A673 (cell line): ENCODE measurements around the gene FGF14. TPM values are rescaled to one million over a fixed set of nuclear protein-coding genes. Genes with fewer than 3 reads are reported as not detected.

Experiments
- BruUV-seq: library from RNA; stranded (reverse); fragments of 400-500 nt; replicated peaks from 2 replicates; lab custom pipeline; 2021; lab: Mats Ljungman, UMichigan
- CTCF ChIA-PET: fragments of 300-600 bp; sonication (Branson Sonifier 250); formaldehyde crosslinking; loops from one replicate; lab custom pipeline; 2022; ENCODE audit warnings: antibody characterized with exemption; lab: Charles Lee
- POLR2A ChIA-PET: fragments of 300-600 bp; sonication (Branson Sonifier 250); formaldehyde crosslinking; loops from one replicate; lab custom pipeline; 2022; ENCODE audit warnings: antibody characterized with exemption; ENCODE audit not compliant: low non-redundant PET; lab: Charles Lee
- DNase-seq: peaks from one replicate; pipeline ENCODE4 v3.0.0-alpha.2; 2015; ENCODE audit warnings: low spot score
- H3K27ac ChIP-seq: fragments of 200-600 bp; sonication (generic); 2 replicates; pipeline ENCODE4 v1.5.1; 2016; ENCODE audit warnings: mixed run types, low read depth, mild to moderate bottlenecking, mixed read lengths, antibody characterized with exemption, low read length; ENCODE audit not compliant: poor library complexity, severe bottlenecking
- H3K27me3 ChIP-seq: fragments of 200-600 bp; sonication (generic); replicated peaks from 2 replicates; pipeline ENCODE4 v1.6.1; 2017; ENCODE audit warnings: mixed run types, low read depth, mild to moderate bottlenecking, mixed read lengths, antibody characterized with exemption, low read length; ENCODE audit not compliant: insufficient read depth, poor library complexity
- H3K36me3 ChIP-seq: fragments of 200-600 bp; sonication (generic); 2 replicates; pipeline ENCODE4 v1.6.1; 2016; ENCODE audit warnings: mixed run types, mild to moderate bottlenecking, mixed read lengths, antibody characterized with exemption, low read length; ENCODE audit not compliant: insufficient read depth, poor library complexity, severe bottlenecking
- H3K4me1 ChIP-seq: fragments of 200-600 bp; sonication (generic); 2 replicates; pipeline ENCODE4 v1.6.1; 2017; ENCODE audit warnings: mixed run types, mild to moderate bottlenecking, mixed read lengths, antibody characterized with exemption, low read length; ENCODE audit not compliant: insufficient read depth, poor library complexity, severe bottlenecking
- H3K4me3 ChIP-seq: fragments of 200-600 bp; sonication (generic); 2 replicates; pipeline ENCODE4 v1.5.1; 2016; ENCODE audit warnings: low read depth, mixed run types, mild to moderate bottlenecking, mixed read lengths, low read length; ENCODE audit not compliant: poor library complexity, severe bottlenecking
- H3K9me3 ChIP-seq: fragments of 200-600 bp; sonication (generic); 2 replicates; pipeline ENCODE4 v1.6.1; 2016; ENCODE audit warnings: mixed run types, low read depth, mild to moderate bottlenecking, mixed read lengths, antibody characterized with exemption, low read length; ENCODE audit not compliant: poor library complexity, severe bottlenecking
- EZH2 ChIP-seq: fragments of 200-600 bp; sonication (generic); IDR thresholded peaks from 2 replicates; pipeline ENCODE4 v1.6.1; 2017; ENCODE audit warnings: borderline replicate concordance, low read depth, mild to moderate bottlenecking, mixed read lengths, antibody characterized with exemption, low read length; ENCODE audit not compliant: poor library complexity, severe bottlenecking
- intact Hi-C: fragments of 100-400 bp; cut with micrococcal nuclease; formaldehyde crosslinking; loops from one replicate; pipeline ENCODE4 v1.10.0; 2022; ENCODE audit not compliant: unreplicated experiment
- total RNA-seq: library from RNA; stranded (reverse); gene quantifications from 2 replicates; pipeline ENCODE4 v1.2.3, GENCODE V29; 2021
- TF ChIP-seq, protein P1 (sequence below): fragments of 300-800, 200-600 bp; sonication (generic); conservative IDR thresholded peaks from 2 replicates; pipeline ENCODE4 v1.5.1; 2017; ENCODE audit warnings: low read depth, mild to moderate bottlenecking, antibody characterized with exemption, low read length, moderate library complexity, mixed read lengths

The FGF14 gene
- total RNA-seq, 1 experiment from 2014 or later = 19.7 TPM

DNA sequence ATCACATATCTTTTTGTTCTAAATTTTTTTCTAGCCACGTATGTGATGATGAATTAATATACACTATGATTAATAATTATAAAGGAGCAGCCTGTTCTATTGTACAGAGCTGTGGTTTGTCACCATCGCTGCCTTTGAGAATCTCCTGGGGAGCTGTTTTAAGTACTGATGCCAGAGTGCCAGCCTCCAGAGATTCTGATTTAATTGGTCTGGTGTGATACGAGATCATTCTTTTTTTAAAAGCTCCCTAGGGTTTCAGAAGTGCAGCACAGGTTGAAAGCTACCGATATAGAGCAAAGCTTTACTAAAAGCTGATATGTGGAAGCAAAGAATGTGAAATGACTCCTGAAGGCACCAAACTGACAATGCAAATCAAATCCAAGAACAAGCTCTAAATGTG, 634.7 kb downstream of the FGF14 start:
- POLR2A ChIA-PET = no interaction called here
- H3K27ac ChIP-seq = no peak overlapping the region
- no peaks in the 10 kb centered on the region for H3K27me3 ChIP-seq
- no TSS peak for BruUV-seq
- no peaks in the 10 kb centered on the region for H3K9me3 ChIP-seq
- H3K4me1 ChIP-seq = no peaks in the 10 kb centered on the region
- H3K4me3 ChIP-seq = no peak overlapping the region
- TF ChIP-seq, protein P1, sequence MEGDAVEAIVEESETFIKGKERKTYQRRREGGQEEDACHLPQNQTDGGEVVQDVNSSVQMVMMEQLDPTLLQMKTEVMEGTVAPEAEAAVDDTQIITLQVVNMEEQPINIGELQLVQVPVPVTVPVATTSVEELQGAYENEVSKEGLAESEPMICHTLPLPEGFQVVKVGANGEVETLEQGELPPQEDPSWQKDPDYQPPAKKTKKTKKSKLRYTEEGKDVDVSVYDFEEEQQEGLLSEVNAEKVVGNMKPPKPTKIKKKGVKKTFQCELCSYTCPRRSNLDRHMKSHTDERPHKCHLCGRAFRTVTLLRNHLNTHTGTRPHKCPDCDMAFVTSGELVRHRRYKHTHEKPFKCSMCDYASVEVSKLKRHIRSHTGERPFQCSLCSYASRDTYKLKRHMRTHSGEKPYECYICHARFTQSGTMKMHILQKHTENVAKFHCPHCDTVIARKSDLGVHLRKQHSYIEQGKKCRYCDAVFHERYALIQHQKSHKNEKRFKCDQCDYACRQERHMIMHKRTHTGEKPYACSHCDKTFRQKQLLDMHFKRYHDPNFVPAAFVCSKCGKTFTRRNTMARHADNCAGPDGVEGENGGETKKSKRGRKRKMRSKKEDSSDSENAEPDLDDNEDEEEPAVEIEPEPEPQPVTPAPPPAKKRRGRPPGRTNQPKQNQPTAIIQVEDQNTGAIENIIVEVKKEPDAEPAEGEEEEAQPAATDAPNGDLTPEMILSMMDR = no peak
- no peak for TF ChIP-seq EZH2
- intact Hi-C loops = no loop called here
- CTCF ChIA-PET = no interaction called here
- H3K36me3 ChIP-seq = no peaks in the 10 kb centered on the region
- DNase-seq = no peak

DNA sequence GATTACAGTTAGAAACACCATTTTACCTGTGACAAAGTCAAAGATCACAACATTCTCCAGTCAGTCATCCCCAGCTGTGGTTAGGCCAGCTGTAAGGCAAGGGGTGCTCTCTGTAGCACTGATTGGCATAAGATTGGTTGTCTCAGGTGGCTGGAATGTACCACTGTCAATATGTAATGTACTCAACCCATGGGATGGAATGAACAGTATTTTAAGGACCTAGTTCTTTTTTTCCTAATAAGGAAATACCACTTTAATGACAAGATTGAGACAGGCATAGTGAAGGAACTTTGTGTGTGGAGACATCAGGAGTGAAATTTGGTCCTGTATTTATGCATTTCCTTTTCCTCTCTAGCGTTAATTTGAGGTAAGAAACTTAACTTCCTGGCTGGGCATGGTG, 638.7 kb downstream of the FGF14 start:
- no peaks in the 10 kb centered on the region for H3K9me3 ChIP-seq
- no peaks in the 10 kb centered on the region for H3K27me3 ChIP-seq
- H3K4me3 ChIP-seq = no peak overlapping the region
- H3K27ac ChIP-seq = no peak overlapping the region
- H3K4me1 ChIP-seq = no peaks in the 10 kb centered on the region
- no peak for DNase-seq
- CTCF ChIA-PET = no interaction called here
- intact Hi-C loops = no loop called here
- POLR2A ChIA-PET = no interaction called here
- no peaks in the 10 kb centered on the region for H3K36me3 ChIP-seq
- BruUV-seq = no TSS peak
- no peak for TF ChIP-seq EZH2
- TF ChIP-seq, protein P1 = no peak

DNA sequence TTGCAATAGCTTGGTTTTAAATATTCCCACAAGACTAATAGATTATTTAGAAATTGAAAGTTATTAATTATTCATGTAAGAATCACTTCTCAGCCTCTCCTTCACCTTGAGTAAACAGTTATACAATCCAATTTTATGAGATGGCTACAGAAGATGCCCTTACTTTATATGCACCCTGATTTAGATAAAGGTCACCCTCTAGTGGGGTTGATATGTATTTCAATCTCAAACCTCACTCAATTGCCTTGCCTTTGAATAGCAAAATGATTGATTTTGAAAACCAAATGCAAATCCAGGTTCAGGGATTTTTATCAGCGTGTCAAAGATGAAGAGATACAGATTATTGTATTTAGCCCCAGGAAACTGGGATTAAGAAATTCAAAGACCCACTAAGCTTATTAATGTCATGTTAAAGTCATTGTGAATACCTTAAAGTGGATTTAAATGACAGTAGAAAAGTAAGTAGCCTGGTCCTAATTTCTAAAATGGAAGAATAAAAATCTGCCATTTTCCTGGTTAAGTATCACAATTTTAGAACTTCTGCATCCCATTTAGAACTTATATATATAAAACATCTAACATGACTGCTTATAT, 644.3 kb downstream of the FGF14 start:
- POLR2A ChIA-PET = interaction anchor here (0.5 kb wide), 1 partner anchor 175 kb away, joined by 8 read pairs; no protein-coding TSS in a partner anchor
- Histone ChIP-seq H3K9me3 (no peaks in the 10 kb centered on the region), H3K27me3 (no peaks in the 10 kb centered on the region), H3K27ac (no peak overlapping the region), H3K4me1 (no peaks in the 10 kb centered on the region), H3K4me3 (no peak overlapping the region), H3K36me3 (no peaks in the 10 kb centered on the region)
- DNase-seq = peak; percentile 69
- BruUV-seq = no TSS peak
- CTCF ChIA-PET = interaction anchor here (0.8 to 1.4 kb wide), 2 partner anchors 607 to 613 kb away, joined by 3 read pairs; no protein-coding TSS in a partner anchor
- TF ChIP-seq, protein P1 = peak; percentile 70
- TF ChIP-seq EZH2 = no peak
- intact Hi-C loops = loop anchor here (1.0 to 2.0 kb wide), 2 partner anchors 243 to 607 kb away; no protein-coding TSS in a partner anchor
